HG03135 (cell line): ENCODE measurements around the gene SMIM38.

ENCODE experiments used
- ATAC-seq: cut with Tn5 transposase; IDR thresholded peaks from one replicate; pipeline ENCODE4 v1.9.1; 2021; ENCODE audit warnings: mild to moderate bottlenecking, moderate library complexity; ENCODE audit not compliant: unreplicated experiment

SMIM38 gene

GRCh38 chr11:69174841-69175240, 19.1 kb downstream of the SMIM38 start:
- ATAC-seq = no peak

DNA sequence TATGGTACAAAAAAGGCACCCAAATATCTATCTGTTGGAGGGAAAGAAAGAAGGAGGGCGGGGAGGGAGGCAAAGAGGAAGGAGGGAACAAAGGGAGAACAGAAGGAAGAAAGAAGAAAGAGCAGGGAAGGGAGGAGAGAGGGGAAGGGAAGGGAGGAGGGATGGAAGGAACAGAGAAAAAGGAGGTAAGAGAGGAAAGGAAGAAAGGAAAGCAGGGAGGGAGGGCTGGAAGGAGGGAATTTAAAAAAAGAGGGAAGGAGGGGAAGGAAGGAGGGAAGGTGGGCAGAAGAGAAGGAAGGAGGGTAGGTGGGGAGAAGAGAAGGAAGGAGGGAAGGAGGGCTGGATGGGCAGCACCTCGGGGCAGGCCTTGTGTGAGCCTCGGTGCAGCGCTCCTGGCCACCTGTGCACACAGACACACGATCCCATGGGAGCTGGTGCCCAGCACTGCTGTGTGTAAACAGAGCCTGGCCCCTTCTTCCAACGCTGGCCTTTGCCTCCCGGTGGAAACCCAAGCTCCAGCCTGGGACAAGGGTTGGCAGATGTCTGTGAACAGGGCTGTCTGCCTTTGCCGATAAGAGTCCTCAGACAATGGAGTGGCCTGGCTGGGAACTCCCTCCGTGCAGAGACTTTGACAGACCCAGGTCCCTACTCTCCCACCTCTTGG, 23.2 kb downstream of the SMIM38 start:
- no peak for ATAC-seq

DNA sequence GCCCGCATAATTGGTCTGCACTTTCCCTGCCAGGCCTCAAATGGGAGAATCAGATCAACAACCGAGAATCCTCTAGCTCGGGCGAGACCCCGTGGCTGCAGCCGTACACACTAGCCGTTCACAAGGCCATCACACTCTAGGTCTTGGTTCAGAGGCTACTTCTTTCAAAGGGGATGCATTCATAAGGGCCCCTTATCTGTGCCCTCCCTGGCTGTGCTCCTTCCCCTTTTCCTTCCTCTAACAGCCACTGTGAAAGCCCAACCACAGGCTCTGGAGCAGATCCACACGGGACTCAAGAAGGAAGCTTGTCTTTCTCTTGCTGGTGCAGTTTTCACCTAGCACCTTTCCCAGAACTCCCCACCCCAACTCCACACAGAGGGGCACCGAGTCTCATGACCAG, 24.5 kb downstream of the SMIM38 start:
- no peak for ATAC-seq

GRCh38 chr11:69180726-69181125, 25.0 kb downstream of the SMIM38 start:
- ATAC-seq = no peak

- no peak for ATAC-seq
Measured at GRCh38 chr11:69183613-69184012, 27.9 kb downstream of the SMIM38 start.

DNA sequence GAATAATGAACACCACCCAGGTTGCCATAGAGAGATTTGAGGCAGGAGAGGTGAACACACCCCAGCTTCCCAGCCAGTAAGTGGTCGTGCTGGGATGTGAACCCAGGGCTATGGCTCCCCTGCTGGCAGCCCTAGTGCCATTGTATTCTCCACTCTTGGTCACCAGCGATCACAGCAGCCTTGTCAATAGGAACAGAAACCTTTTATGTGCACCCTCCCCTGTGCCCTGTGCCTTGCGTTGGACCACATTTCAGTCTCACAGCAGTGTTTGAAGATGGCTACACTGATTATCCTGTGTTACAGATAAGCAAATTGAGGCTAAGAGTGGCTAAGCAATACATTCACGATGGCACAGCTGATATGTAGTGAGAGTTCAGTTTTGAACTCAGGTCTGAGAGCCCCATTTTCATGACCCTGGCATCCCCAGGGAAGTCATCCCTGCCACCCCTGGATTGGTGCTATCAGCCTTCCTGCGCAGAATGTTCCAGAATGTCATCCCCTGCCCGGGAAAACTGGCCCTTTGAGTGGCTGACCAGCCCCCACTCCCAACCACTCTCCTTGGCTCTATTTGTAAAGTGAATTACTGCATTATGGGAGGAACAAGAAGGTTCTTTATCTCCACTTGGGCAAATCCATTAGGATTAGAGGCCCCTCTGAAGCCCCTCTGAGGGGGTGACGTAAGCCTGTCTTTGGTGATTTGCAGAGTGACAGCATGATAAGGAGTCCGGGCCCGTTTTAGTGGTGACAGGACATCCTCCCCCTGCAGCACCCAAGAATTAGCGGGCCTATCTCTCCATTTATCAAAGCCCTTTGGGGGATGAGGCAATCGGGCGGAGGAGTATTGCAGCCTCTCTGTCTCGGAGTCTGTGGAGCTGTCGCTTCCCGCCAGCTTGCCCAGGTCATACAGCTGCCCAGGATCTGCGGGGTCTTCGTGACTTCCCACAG, 30.9 kb downstream of the SMIM38 start:
- ATAC-seq = no peak

GRCh38 chr11:69187540-69188065, 31.9 kb downstream of the SMIM38 start:
- ATAC-seq = no peak

DNA sequence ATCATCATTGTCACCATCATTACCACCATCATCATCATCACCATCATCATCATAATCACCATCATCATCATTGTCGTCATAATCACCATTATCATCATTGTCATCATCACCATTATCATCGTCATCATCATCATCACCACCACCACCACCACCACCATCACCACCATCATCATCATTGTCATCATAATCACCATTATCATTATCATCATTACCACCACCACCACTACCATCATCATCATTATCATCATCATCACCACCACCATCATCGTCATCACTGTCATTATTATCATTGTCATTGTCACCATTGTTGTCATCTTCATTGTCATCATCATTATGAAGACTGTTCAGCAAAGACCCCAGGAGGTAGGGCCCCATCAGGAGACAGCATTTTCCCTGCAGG, 33.3 kb downstream of the SMIM38 start:
- ATAC-seq = no peak

DNA sequence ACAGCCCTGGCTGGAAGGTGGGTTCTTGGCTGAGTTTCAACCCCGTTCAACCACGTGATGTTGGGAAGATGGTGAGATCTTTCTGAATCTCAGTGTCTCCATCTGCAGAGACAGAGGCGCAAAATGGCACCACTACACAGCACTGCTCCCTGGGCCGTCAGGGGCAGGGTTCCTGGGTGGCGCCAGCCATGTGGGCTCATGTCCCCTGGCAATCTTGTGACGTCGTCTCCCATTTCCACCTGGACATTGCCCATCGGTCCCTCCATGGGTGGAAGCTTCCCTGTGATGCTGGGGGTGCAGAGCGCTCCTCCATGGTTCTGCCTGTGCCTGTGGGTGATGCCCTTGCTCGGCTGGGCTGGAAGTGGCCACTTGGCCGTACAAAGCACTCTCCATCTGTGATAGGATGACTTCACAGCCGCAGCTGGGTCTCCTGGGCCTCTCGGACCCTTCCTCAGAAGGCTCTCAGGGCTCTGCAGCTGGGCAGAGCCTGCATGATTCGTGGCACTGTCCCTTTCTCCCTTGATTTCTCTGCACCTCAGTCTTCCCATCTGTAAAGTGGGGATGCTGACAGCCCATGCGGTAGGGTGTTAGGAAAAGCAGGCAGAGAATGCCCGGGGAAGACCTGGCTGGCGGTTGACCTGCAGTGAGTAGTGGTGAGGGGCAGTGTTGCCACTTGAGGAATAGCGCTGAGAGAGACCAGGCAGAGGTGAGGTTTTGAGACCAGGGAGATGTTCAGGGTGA, 35.2 kb downstream of the SMIM38 start:
- no peak for ATAC-seq

- no peak for ATAC-seq
Measured at GRCh38 chr11:69192301-69192721, 36.6 kb downstream of the SMIM38 start.

GRCh38 chr11:69193151-69193550, 37.4 kb downstream of the SMIM38 start:
- ATAC-seq = no peak

DNA sequence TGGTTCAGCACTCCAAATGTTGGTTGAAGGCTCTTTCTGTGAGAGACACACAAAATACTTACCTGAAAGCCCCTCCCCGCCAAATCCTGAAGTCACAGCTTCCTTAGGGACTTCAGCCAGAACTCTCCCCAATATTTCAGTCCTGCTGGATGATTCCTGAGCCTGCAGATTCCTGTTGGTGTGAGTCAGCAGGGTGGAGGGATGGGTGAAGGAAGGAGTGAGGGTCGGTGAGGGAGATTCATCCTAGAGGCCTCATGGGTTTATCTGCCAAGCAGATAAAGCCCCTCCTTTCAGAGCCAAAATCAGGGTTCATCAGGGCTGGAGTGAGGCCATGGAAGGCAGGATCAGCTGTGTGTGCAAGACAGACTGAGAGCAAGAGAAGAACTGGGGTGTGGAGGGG, 37.9 kb downstream of the SMIM38 start:
- ATAC-seq = no peak

GRCh38 chr11:69194396-69194795, 38.7 kb downstream of the SMIM38 start:
- ATAC-seq = no peak

DNA sequence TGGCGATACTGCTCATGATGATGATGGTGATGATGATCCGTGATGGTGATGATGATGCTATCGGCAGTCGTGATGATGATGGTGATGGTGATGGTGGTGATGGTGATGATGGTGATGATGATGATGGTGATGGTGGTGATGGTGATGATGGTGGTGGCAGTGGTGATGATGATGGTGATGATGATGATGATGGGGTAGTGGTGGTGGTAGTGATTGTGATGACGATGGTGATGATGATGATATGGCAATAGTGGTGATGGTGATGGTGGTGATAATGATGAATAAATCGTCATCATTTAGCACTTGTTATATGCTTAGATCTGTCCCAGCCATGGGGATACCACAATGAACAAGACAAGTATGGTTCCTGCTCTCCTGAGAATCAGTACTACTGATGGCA, 39.2 kb downstream of the SMIM38 start:
- ATAC-seq = no peak

- ATAC-seq = no peak
Measured at GRCh38 chr11:69195824-69196782, 40.4 kb downstream of the SMIM38 start.

DNA sequence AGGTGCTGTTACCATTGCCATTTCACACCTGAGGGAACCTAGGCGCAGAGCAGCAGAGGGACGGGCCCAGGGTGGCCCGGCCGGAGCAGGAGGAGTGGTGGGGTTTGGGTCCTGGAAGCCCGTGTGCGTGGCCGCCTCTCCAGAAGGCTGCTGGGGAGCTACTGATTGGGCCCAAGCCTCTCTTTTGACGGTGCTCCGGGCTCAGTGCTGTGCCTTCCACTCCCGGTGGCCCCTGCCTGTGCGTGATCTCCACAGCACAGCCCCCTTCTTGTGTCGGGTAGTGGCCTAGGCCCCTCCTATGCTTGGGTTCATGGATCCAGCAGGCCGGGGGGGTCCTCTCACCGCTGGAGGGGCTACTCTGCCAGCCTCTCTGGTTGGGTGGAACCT, 41.0 kb downstream of the SMIM38 start:
- no peak for ATAC-seq

DNA sequence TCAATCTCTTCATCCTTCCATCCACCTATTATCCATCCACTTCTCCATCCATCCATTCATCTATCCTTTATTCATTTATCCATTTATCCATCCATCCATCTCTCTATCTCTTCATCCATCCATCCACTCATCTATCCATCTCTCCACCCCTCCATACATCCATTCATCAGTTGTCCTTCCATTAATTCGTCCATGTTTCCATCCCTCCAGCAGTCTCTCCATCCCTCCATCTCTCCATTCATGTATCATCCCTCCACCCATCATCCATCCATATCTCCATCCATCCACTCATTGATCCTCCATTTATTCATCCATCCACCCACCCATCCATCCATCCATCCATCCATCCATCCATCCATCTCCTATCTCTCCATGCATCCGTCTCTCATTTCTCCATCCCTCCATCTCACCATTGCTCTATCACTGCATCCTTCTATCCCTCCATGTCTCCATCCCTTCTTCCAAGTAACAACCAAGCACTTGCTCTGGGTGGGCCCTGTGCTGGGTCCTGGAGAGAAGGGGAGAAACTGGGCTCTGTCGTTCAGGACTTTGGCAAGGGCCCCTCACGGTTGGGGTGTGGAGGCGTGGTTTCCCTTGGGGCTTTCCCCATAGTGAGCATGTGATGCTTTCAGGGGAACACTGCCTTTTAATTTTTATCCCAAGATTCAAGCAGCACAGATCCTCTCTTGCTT, 43.3 kb downstream of the SMIM38 start:
- no peak for ATAC-seq

GRCh38 chr11:69199583-69200315, 44.0 kb downstream of the SMIM38 start:
- no peak for ATAC-seq
